ENCODE results near the gene CDH15. TPM values are rescaled to one million over a fixed set of nuclear protein-coding genes. Genes with fewer than 3 reads are reported as not detected.

CDH15 gene
- total and polyA plus RNA-seq, 7 experiments from 2014 or later = not detected

DNA sequence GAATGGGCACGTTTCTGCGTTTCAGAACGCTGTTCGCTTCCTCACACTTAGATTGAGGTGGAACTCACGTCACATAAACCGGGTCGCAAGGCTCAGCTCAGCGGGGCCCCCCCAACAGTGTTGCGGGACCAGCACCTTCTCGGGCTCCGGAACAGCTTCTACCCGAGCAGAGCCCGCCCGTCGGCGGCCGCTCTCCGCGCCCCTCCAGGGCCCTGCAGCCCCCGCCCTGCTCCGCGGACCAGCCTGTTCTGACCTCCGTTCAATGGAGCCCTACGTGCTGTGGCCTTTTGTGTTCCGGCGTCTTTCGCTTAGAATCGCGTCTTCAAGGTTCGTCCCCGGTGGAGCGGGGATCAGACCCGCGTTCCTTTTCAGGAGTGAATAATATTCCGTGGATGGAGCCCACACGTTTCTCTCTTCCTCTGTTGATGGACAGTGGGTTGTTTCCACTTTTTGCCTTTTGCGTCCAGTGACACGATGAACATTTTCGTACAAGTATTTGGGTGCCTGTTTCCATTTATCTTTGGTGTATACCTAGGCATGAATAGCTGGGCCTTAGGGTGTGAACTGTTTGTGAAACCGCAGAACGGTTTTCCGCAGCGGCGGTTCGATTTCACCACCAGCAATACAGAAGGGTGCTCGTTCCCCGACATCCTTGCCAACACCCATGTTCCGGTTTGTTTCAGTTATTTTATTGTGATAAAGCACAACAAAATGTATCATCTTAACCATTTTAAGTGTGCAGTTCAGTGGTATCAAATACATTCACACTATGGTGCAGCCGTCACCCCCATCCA is 31.1 kb downstream of the CDH15 start:
- H3K27ac ChIP-seq (ENCODE audit: low read depth, low read length) = no peak overlapping the region
- intact Hi-C loops (cut with micrococcal nuclease) = loop anchor here in 1 of 2 donors (5.0 kb wide), 1 partner anchor 85 kb away; no protein-coding TSS in a partner anchor
- H3K4me3 ChIP-seq (ENCODE audit: low read length) = no peak overlapping the region
- no peaks in the 10 kb centered on the region for H3K9me3 ChIP-seq (ENCODE audit: control insufficient read depth in 2 of 3, low read length in 3 of 3)
- Mint-ChIP-seq H3K4me3 (peak overlapping the region; percentile 39 to 82 (median 74)), H3K36me3 (peaks cover 0 to 6% (median 0%) of the 10 kb centered on the region in 5 donors), H3K27ac (peak overlapping the region in 2 of 9 donors; percentile 25 to 56), H3K4me1 (peaks cover 0 to 22% (median 9%) of the 10 kb centered on the region in 7 donors), H3K9me3 (peaks cover 0 to 7% (median 2%) of the 10 kb centered on the region in 11 donors), H3K27me3 (peaks cover 29 to 50% (median 42%) of the 10 kb centered on the region in 5 donors)
- DNase-seq (no peak), ATAC-seq (no peak)
- POLR2A ChIA-PET = interaction anchor here (0.6 kb wide), 1 partner anchor 17 kb away, joined by 3 read pairs; no protein-coding TSS in a partner anchor
- H3K27me3 ChIP-seq (ENCODE audit: control insufficient read depth in 2 of 2, insufficient read depth in 2 of 2, low read length in 2 of 2) = peaks cover 0 to 4% of the 10 kb centered on the region in 2 donors
- CTCF ChIA-PET = no interaction called here
- H3K4me1 ChIP-seq (ENCODE audit: control insufficient read depth in 2 of 2, insufficient read depth in 2 of 2, low read length in 2 of 2) = peaks cover 0 to 9% of the 10 kb centered on the region in 2 donors
- H3K36me3 ChIP-seq (ENCODE audit: control insufficient read depth in 2 of 3, insufficient read depth in 3 of 3, low read length in 3 of 3) = no peaks in the 10 kb centered on the region

DNA sequence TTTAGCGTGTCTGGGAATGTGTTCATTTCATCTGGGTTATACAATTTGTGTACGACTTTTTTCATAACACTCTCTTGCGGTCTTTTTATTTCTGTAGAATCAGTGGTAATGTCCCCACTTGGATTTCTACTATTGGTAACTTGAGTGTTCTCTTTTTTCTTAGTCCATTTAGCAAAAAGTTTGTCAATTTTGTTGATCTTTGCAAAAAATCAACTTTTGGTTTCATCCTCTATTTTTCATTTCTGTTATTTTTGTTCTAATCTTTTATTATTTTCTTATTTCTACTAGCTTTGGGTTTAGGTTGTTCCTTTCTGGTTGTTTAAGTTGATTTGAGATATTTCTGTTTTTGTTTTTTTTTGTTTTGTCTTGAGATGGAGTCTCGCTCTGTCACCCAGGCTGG is 36.4 kb downstream of the CDH15 start:
- no peak for ATAC-seq
- Mint-ChIP-seq H3K4me1 (peaks cover 0 to 4% (median 2%) of the 10 kb centered on the region in 7 donors), H3K9me3 (peaks cover 0 to 4% (median 0%) of the 10 kb centered on the region in 11 donors), H3K4me3 (no peak overlapping the region), H3K36me3 (peaks cover 0 to 4% (median 3%) of the 10 kb centered on the region in 5 donors), H3K27me3 (peaks cover 28 to 40% (median 33%) of the 10 kb centered on the region in 5 donors), H3K27ac (no peak overlapping the region)
- Histone ChIP-seq H3K9me3 (ENCODE audit: control insufficient read depth in 2 of 3, low read length in 3 of 3) (no peaks in the 10 kb centered on the region), H3K4me1 (ENCODE audit: control insufficient read depth in 2 of 2, insufficient read depth in 2 of 2, low read length in 2 of 2) (no peaks in the 10 kb centered on the region), H3K27ac (ENCODE audit: low read depth, low read length) (no peak overlapping the region), H3K36me3 (ENCODE audit: control insufficient read depth in 2 of 3, insufficient read depth in 3 of 3, low read length in 3 of 3) (no peaks in the 10 kb centered on the region), H3K4me3 (ENCODE audit: low read length) (no peak overlapping the region), H3K27me3 (ENCODE audit: control insufficient read depth in 2 of 2, insufficient read depth in 2 of 2, low read length in 2 of 2) (no peaks in the 10 kb centered on the region)
- ChIA-PET CTCF (no interaction called here), POLR2A (no interaction called here)
- DNase-seq = no peak
- intact Hi-C loops (cut with micrococcal nuclease) = no loop called here

DNA sequence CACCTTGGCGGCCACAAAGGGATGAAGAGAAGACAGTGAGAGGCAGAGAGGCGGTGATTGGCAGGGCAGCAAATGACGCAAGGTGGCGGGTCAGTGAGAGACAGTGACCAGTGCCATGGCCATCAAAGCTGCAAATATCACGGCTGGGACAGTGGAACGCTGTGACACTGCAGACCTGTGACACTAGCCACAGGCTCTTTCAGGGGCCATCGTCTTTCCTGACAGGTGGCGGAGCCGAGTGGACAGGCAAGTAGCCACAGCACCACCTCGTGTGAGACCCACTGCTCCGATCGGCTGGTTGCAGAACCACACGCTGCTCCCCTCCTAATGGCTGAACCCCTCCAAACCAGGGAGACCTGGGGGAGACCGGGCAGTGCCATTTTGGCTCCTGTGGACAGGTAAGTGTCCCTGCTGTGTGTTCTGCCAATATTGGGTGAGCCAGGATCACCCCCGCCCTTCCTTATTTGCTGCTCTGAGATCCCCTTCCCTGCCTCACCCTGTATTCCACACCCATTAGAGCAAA is 38.0 kb downstream of the CDH15 start:
- Mint-ChIP-seq H3K27ac (no peak overlapping the region), H3K27me3 (peaks cover 12 to 24% (median 19%) of the 10 kb centered on the region in 5 donors), H3K4me3 (no peak overlapping the region), H3K36me3 (peaks cover 0 to 3% (median 0%) of the 10 kb centered on the region in 5 donors), H3K4me1 (peaks cover 0 to 5% (median 2%) of the 10 kb centered on the region in 7 donors), H3K9me3 (no peaks in the 10 kb centered on the region)
- no peak for DNase-seq
- H3K9me3 ChIP-seq (ENCODE audit: control insufficient read depth in 2 of 3, low read length in 3 of 3) = no peaks in the 10 kb centered on the region
- H3K27me3 ChIP-seq (ENCODE audit: control insufficient read depth in 2 of 2, insufficient read depth in 2 of 2, low read length in 2 of 2) = no peaks in the 10 kb centered on the region
- no peaks in the 10 kb centered on the region for H3K4me1 ChIP-seq (ENCODE audit: control insufficient read depth in 2 of 2, insufficient read depth in 2 of 2, low read length in 2 of 2)
- POLR2A ChIA-PET = no interaction called here
- no peak overlapping the region for H3K27ac ChIP-seq (ENCODE audit: low read depth, low read length)
- H3K36me3 ChIP-seq (ENCODE audit: control insufficient read depth in 2 of 3, insufficient read depth in 3 of 3, low read length in 3 of 3) = no peaks in the 10 kb centered on the region
- CTCF ChIA-PET = interaction anchor here (0.5 kb wide), 1 partner anchor 392 kb away, joined by 3 read pairs; no protein-coding TSS in a partner anchor
- ATAC-seq = no peak
- intact Hi-C loops (cut with micrococcal nuclease) = no loop called here
- H3K4me3 ChIP-seq (ENCODE audit: low read length) = no peak overlapping the region

DNA sequence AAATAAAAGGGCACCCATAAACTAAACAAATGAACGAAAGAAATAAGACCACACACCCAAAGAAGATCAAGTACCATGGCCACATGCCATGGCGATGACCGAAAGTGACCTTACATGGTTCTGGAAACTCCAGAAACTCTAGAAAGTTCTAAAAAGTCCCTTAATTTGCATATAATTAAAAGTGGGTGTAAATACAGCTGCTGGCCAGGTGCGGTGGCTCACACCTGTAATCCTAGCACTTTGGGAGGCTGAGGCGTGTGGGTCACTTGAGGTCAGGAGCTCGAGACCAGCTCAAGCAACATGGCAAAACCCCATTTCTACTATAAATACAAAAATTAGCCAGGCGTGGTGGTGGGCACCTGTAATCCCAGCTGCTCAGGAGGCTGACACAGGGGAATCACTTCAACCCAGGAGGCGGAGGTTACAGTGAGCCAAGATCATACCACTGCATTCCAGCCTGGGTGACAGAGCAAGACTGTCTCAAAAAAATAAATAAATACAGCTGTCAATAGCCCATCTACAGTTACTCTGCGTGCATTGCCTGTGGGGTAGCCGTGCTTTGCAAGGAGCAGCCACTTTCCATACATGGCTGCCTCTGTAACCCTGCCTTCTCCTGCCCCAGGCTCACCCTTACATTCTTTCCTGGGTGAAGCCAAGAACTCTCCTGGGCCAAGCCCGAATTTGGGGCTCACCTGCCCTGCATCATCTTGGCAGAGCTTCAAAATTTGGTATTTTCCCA is 38.8 kb downstream of the CDH15 start:
- intact Hi-C loops (cut with micrococcal nuclease) = no loop called here

DNA sequence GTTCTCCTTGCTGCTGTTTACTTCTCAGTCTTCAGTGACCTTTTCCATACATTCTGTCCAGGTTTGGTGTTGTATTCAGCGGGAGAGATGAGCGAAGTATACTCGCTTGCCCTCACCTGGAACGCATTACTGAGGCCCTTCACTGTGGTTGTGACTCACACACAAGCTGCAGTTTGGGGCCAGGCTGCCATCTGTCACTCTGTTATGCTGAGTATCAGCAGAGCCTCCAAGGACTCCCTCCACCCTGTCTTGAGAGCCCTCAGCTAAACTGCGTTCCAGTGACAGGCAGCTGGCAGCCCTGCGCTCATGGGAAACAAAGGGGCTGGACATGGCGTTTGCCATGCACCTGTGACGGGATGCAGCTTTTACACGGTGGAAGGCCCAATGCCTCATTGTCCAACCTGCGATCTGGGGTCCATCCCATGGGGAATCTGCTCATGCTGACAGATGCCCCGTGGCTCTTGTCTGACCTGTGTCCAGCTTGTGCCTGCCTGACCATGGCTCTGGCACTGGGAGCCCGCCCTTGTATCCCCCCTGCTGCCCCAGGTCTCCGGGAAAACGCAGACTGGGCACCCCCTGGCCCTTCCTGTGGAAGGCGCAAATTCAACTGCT is 39.5 kb downstream of the CDH15 start:
- no peak overlapping the region for H3K27ac ChIP-seq (ENCODE audit: low read depth, low read length)
- DNase-seq (no peak), ATAC-seq (no peak)
- CTCF ChIA-PET = interaction anchor here (0.6 to 1.3 kb wide), 3 partner anchors 13 to 473 kb away, joined by 3 to 4 read pairs (median 3); no protein-coding TSS in a partner anchor
- intact Hi-C loops (cut with micrococcal nuclease) = no loop called here
- H3K4me1 ChIP-seq (ENCODE audit: control insufficient read depth in 2 of 2, insufficient read depth in 2 of 2, low read length in 2 of 2) = peaks cover 0 to 1% of the 10 kb centered on the region in 2 donors
- Mint-ChIP-seq H3K4me3 (no peak overlapping the region), H3K27ac (peak overlapping the region in 1 of 9 donors; percentile 3), H3K9me3 (no peaks in the 10 kb centered on the region), H3K4me1 (peaks cover 0 to 16% (median 9%) of the 10 kb centered on the region in 7 donors), H3K27me3 (peaks cover 7 to 20% (median 16%) of the 10 kb centered on the region in 5 donors), H3K36me3 (peaks cover 0 to 3% (median 0%) of the 10 kb centered on the region in 5 donors)
- no peaks in the 10 kb centered on the region for H3K36me3 ChIP-seq (ENCODE audit: control insufficient read depth in 2 of 3, insufficient read depth in 3 of 3, low read length in 3 of 3)
- no peaks in the 10 kb centered on the region for H3K27me3 ChIP-seq (ENCODE audit: control insufficient read depth in 2 of 2, insufficient read depth in 2 of 2, low read length in 2 of 2)
- no peaks in the 10 kb centered on the region for H3K9me3 ChIP-seq (ENCODE audit: control insufficient read depth in 2 of 3, low read length in 3 of 3)
- no peak overlapping the region for H3K4me3 ChIP-seq (ENCODE audit: low read length)
- POLR2A ChIA-PET = no interaction called here

More for the DNA sequence above, 38.8 kb downstream of the CDH15 start:
- no peaks in the 10 kb centered on the region for H3K27me3 ChIP-seq (ENCODE audit: control insufficient read depth in 2 of 2, insufficient read depth in 2 of 2, low read length in 2 of 2)
- Mint-ChIP-seq H3K27ac (no peak overlapping the region), H3K9me3 (no peaks in the 10 kb centered on the region), H3K4me1 (peaks cover 0 to 13% (median 8%) of the 10 kb centered on the region in 7 donors), H3K27me3 (peaks cover 7 to 20% (median 16%) of the 10 kb centered on the region in 5 donors), H3K4me3 (no peak overlapping the region), H3K36me3 (peaks cover 0 to 3% (median 0%) of the 10 kb centered on the region in 5 donors)
- no peaks in the 10 kb centered on the region for H3K9me3 ChIP-seq (ENCODE audit: control insufficient read depth in 2 of 3, low read length in 3 of 3)
- ChIA-PET CTCF (interaction anchor here (0.6 to 1.3 kb wide), 3 partner anchors 12 to 473 kb away, joined by 3 to 4 read pairs (median 3); no protein-coding TSS in a partner anchor), POLR2A (no interaction called here)
- H3K36me3 ChIP-seq (ENCODE audit: control insufficient read depth in 2 of 3, insufficient read depth in 3 of 3, low read length in 3 of 3) = no peaks in the 10 kb centered on the region
- H3K27ac ChIP-seq (ENCODE audit: low read depth, low read length) = no peak overlapping the region
- DNase-seq = no peak
- no peaks in the 10 kb centered on the region for H3K4me1 ChIP-seq (ENCODE audit: control insufficient read depth in 2 of 2, insufficient read depth in 2 of 2, low read length in 2 of 2)
- no peak overlapping the region for H3K4me3 ChIP-seq (ENCODE audit: low read length)
- ATAC-seq = no peak
